Measurements from ENCODE around the gene NTS.

Gene NTS

GRCh38 chr12:85923767-85924331, 49.8 kb downstream of the NTS start:
- no peak for DNase-seq

GRCh38 chr12:85927166-85927565, 53.1 kb downstream of the NTS start:
- DNase-seq = no peak
